GM12875 (cell line): ENCODE measurements around the gene PDHA1.
A peak's percentile ranks its signal among the peaks of the same experiment; 100 is the strongest.

Source experiments
- H3K4me3 ChIP-seq: one replicate; pipeline ENCODE4 v1.5.1; 2011; ENCODE audit warnings: low read depth, low read length, control low read depth
- TF ChIP-seq, protein P1 (sequence below): IDR thresholded peaks from 2 replicates; pipeline ENCODE4 v1.5.1; 2011; ENCODE audit warnings: low read depth, mild to moderate bottlenecking, control low read depth, inconsistent platforms, low read length, moderate library complexity, borderline replicate concordance; ENCODE audit not compliant: insufficient read depth

Gene PDHA1

DNA sequence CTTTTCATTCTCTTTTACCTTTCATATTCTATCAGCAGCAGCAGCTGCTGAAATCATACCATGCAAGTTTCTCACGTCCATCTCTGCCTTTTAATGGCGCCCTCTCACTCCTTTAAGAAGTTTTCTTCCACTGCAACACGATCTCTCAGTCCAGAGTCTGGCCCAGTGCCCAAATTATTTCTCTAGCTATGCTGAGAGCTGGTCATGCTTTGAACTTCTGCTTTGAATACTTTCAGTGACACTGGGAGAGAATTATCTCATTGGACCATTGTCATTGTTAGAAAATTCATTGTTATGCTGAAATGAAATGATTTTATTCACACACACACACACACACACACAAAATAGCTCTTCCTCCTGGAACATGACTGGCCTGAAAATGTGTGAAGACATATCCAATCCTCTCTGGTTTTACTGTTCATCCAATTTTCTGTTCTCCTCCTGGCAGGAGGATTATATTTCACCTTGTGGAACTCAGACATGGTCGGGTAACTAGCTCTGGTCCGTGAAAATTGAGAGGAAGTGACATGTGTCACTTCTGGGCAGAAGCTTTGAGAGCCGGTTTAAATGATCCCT lies 1.3 kb upstream of the PDHA1 start:
- no peak overlapping the region for H3K4me3 ChIP-seq
- TF ChIP-seq, protein P1, sequence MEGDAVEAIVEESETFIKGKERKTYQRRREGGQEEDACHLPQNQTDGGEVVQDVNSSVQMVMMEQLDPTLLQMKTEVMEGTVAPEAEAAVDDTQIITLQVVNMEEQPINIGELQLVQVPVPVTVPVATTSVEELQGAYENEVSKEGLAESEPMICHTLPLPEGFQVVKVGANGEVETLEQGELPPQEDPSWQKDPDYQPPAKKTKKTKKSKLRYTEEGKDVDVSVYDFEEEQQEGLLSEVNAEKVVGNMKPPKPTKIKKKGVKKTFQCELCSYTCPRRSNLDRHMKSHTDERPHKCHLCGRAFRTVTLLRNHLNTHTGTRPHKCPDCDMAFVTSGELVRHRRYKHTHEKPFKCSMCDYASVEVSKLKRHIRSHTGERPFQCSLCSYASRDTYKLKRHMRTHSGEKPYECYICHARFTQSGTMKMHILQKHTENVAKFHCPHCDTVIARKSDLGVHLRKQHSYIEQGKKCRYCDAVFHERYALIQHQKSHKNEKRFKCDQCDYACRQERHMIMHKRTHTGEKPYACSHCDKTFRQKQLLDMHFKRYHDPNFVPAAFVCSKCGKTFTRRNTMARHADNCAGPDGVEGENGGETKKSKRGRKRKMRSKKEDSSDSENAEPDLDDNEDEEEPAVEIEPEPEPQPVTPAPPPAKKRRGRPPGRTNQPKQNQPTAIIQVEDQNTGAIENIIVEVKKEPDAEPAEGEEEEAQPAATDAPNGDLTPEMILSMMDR: no peak

DNA sequence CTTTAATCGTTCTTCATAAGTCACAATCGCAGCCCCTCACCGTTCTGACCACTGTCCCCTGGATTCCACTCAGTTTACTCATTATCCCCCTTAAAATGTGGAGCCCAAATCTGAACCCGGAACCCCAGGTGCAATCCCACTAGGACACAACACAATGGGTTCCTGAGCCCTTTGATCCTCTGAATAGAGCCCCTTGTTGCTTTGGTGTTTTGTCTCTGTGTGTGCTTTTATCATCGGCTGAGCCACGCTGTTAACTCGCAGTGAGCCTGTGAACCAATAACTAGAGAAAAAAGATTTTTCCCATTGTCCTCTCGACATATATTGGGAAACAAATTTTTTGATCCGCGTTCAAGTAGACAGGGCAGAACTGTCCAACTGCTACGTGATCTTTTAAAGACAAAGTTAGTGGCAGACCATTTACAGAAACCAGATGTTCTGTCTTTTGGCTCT lies 617 bp upstream of the PDHA1 start:
- TF ChIP-seq, protein P1: no peak
- H3K4me3 ChIP-seq: peak overlapping the region; percentile 52

DNA sequence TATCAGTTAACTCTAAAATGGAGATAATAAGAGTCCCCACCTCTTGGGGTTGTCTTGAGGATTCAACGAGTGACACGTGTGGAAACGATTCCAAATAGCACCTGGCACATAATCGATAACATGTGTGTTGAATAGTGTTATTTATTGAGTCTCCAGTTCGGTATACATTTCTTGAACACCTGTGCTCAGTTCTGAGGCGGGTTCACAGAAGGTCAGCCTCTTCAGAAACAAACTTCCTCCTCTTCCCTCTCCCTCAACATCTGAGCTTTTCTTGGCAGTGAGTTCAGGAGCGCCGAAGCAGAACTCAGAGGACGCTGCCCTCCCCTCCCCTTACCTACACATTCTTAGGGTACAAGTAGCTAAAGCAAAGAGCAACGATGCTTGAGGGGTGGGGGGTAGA lies 934 bp downstream of the PDHA1 start:
- TF ChIP-seq, protein P1: no peak
- peak overlapping the region; percentile 71 for H3K4me3 ChIP-seq

DNA sequence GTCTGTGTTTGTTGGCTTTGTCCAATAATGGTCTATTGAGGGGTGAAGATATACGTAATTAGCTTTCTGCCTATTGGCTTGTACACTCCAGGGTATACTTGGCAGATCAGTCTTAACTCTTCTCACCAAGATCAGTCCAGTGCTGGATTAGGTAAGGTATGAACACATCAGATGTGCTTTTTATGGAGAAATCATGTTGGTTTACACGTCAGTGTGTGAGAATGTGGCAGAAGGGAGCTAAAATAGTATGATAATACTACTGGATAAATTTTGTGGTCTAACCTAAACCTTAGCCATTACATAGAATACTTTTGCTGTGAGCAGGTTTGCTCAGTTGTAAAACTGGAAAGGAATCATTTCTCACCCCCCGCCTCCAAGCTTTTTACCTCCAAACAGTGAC lies 4.2 kb downstream of the PDHA1 start:
- TF ChIP-seq, protein P1: no peak
- H3K4me3 ChIP-seq: no peak overlapping the region

DNA sequence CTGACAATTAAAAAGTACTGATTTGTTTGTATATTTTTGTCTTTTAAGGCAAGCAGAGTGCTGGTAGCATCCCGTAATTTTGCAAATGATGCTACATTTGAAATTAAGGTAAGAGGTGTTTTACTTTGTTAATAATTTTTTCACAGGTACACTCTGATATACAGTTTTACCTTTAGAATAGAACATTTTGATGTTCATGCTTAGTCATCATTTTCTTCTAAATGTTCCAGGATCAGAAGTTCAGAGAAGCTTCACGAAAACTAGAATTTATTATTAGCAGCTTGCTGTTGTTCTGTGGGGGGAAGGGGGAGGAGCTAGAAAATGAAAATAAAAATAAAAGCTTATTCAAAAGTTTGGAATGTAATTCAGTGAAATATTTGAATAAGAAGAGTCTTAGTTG lies 5.5 kb downstream of the PDHA1 start:
- TF ChIP-seq, protein P1: no peak
- no peak overlapping the region for H3K4me3 ChIP-seq

DNA sequence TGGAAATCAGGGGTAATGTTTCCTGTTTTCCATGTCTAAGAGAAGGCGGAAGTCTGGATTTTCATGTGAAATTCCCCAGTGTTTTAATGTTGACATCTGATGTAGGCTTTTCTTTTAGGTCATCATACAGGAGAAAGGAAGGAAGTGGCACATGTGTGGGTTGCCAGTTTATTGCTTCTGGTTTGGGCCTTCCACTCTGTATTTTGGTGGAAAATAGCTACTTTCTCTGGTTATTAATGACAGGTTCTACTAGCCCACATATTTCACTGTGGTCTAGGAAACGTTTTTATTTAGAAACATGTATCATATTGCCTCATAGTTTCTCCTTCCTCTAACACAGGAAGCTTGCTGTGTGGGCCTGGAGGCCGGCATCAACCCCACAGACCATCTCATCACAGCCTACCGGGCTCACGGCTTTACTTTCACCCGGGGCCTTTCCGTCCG lies 7.2 kb downstream of the PDHA1 start:
- TF ChIP-seq, protein P1: no peak
- H3K4me3 ChIP-seq: no peak overlapping the region

DNA sequence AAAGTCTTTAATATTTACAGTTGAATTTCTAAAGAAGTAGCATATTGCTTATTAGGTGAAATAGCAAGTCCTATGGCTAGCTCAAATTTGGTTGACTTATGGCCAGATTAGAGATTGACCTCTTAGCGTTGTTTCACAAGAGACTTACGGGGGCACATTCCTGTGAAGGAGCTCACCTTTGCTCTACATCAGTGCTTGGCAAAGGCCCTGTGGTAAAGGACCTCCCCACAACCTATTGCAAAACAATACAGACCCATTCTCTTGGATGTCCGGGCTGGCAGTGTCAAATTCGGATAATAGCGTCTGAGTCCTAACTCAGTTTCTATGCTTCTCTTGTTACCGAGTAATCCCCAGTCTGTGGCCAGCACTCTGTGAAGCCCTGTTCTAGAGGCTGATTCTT lies 10.9 kb downstream of the PDHA1 start:
- TF ChIP-seq, protein P1: no peak

More for the DNA sequence above, 10.9 kb downstream of the PDHA1 start:
- H3K4me3 ChIP-seq: no peak overlapping the region
